GM21447 (cell line): ENCODE measurements around the gene C16orf95.

Source experiments
- ATAC-seq: cut with Tn5 transposase; IDR thresholded peaks from one replicate; pipeline ENCODE4 v1.9.1; 2021; ENCODE audit not compliant: unreplicated experiment

The C16orf95 gene

GRCh38 chr16:87295661-87296531 is 21.3 kb downstream of the C16orf95 start:
- no peak for ATAC-seq

DNA sequence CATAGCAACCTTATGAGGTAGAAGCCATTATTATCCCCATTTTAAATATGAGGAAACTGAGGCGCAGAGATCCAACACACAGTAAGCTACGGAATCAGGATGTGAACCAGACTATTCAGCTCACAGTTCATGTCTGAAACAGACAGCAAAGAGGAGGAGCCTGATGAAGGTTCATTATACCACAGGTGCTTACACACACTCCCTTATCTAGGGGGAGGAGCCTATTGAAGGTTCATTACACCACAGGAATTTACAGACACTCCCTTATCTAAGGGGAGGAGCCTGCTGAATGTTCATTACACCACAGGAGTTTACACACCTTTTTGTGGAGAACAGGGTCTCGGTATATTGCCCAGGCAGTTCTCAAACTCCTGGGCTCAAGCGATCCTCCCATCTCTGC is 21.9 kb downstream of the C16orf95 start:
- ATAC-seq, result no peak

DNA sequence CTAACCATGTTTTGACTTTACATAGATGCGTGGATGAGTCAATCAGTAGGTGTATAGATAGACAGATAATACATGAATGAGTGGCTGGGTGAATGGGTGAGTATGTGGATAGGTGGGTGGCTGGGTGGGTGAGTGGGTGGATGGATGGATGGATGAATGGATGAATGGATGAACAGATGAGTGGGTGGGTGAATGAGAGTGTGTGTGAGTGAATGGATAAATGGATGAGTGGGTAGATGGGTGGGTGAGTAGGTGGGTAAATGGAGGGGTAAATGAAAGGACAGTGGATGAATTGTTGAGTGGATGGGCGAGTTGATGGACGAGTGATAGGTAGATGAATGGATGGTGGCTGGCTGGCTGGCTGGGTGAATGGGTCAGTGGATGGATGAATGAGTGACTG is 23.2 kb downstream of the C16orf95 start:
- no peak for ATAC-seq

DNA sequence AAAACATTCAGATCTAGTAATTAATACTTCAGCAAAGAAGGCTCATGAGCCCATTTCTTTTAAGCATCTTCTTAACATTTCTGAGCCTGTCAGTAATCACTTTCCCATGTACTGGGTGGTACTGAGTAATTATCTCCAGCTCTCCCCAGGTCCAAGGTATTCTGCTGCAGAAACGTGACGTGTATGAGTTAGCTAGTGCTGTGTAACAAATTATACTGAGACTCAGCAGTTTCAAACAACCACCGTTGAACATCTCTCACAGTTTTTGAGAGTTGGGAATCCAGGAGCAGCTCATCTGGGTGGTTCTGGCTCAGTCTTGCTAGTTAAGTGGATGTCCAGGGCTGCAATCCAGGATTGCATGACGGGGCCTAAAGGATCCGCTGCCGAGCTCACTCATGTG is 25.2 kb downstream of the C16orf95 start:
- ATAC-seq, result no peak

DNA sequence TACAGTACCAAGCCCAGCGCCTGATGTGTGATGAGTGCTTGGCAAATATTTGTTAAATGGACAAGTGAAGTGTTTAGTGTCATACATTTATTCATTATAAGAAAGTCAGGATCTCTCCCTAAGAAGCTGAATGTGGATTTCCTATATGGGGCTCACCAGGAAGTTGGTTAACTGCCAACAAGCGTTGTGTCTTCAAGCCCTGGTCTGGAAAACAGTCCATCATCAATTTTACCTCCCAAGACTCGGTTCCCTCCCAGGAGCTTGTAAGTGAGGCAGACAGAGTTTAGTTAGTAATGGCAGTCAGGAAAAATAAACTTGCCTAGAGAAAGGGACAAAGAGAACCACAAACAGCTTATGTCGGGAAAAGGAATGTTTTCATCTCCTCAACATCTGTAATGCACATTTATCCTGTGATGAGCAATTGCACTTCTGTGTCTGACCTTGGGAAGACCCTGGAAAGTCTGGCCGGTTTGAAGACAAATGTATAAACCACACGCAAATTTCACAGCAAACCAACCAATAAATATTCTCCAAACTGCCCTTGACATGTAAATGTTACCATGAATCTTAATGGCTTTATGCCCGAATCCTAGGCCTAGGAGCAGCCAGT is 28.3 kb downstream of the C16orf95 start:
- no peak for ATAC-seq

DNA sequence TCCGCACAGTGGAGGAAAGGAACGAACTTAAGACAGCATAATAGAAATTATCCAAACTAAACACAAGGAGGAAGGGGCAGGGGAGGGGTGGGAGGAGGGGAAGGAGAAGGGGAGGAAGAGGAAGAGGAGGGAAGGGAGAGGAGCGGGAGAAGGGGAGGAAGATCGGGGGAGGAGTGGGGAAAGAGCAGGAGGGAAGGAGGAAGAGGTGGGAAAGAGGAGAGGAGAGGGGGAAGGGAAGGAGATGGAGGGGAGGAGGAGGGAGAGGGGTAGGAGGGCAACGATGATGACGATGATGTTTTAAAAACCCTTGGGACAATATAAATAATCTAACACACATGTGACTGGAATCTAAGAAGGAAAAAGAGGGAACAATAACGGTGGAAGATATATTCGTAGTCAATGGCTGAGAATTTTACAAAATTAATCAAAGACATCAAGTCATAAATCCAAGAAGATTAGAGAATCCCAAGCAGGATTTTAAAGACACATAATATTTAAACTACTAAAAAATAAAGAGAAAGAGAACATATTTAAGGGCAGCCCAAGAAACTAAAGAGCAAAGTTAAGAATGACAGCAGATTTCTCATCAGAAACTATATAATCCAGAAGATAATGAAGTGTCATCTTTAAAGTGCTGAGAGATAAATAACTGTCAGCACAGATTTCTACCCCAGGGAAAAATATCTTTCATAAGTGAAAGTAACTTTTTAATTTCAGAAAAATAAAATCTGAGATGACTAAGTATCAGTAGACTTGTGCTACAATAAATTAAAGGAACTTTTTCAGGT is 30.2 kb downstream of the C16orf95 start:
- no peak for ATAC-seq

GRCh38 chr16:87284183-87284582 is 33.0 kb downstream of the C16orf95 start:
- ATAC-seq, result no peak

DNA sequence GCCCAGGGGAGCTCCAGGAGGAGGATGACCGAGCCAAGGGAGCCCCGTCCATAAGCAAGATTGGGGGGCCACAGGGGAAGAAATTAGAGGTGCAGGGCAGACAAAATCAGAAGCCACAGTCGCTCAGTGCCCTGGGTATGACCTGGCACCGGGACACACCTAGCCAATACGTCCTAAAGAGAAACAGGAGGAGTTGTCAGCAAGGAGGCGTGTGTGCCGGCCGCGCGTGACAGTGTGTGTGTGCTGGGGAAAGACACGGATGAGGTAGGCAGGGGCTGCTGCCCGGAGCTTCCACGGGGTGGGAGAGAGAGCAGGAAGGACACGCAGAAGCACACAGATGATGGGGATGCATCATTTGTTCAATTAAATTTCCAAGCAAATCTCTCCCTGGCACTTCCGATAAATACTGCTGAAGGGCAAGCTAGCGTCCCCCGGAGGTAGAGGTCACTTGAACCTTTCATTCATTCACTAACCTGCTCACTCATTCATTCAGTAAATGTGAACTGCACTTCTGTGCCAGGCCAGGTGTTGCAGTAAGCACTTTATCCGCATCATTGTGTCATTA is 38.0 kb downstream of the C16orf95 start:
- no peak for ATAC-seq

GRCh38 chr16:87278191-87279093 is 38.8 kb downstream of the C16orf95 start:
- ATAC-seq, result no peak

DNA sequence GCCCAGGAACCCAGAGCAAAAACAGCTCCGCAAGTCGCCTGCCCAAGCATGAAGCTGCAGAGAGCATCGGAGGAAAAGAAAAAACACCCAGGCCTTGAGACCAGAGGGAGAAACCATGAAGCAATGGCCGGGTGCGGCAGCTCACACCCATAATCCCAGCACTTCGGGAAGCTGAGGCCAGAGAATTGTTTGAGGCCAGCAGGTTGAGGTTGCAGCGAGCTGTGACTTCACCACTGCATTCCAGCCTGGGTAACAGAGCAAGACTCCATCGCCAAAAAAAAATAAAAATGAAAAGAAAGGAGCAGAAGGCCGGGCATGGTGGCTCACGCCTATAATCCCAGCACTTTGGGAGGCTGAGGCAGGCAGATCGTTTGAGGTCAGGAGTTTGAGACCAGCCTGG is 40.3 kb downstream of the C16orf95 start:
- no peak for ATAC-seq

DNA sequence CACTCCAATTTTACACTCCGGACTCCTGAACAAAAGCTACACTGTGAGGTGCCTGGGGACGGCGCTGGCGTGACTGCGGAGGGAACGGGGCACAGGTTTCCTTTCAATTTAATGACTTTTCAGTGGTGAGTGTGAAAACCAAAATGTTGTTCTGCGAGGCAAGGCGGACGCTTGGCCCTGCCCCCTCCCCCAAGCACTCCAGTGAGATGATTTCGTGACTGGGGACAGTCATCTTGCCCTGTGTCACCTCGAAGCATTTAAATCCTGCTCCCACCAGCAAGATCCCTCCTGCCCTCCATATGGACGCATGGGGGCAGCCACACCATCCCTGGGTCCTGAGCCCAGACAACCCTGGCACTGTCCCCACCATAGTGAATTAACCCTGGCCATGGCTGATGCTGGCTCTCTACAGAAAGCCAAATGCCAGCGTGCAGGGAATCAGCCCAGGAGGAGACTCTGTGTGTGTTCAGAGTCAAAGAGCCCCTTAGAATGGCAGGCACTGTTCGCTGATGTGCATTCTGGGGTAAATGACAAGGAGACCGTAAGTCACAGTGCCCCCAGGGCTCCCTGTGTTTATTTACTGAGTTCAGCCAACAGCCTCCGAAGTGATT is 41.0 kb downstream of the C16orf95 start:
- ATAC-seq, result no peak

DNA sequence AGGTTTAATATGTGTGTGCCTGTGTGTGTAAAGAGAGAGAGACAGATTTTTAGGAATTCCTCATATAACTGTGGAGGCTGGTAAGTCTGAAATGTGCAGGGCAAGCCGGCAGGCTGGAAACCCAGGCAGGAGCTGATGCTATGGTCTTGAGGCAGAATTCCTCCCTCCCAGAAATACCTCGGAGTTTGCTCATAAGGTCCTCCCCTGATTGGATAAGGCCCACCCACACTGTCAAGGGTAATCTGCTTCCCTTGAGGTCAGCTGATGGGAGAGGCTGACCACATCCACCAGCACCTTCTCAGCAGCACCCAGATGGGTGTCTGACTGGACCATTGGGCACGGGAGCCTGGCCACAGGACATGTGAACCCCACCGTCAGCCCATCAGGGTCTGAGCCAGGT is 42.4 kb downstream of the C16orf95 start:
- ATAC-seq, result no peak

- no peak for ATAC-seq
These were observed 43.6 kb downstream of the C16orf95 start for GRCh38 chr16:87273471-87274030.

GRCh38 chr16:87271256-87271655 is 45.9 kb downstream of the C16orf95 start:
- ATAC-seq, result no peak

DNA sequence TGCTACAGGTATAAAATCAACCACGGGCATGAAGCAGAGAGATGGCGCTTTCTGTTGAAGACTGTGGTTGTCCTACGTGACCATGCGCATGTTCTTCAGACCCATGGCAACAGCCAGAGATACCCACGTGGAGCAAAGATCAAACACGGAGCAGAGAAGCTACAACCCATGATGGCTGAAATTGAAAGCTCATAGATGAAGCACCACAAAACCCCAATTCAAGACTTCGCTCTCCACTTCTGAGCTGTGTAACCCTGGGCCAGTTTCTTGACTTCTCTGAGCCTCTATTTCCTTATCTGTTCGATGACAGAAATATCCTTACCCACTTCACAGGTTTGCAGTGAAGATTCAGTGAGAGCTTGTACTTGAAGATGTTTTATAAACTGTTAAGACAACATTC is 49.6 kb downstream of the C16orf95 start:
- no peak for ATAC-seq

- no peak for ATAC-seq
These were observed 50.3 kb downstream of the C16orf95 start for GRCh38 chr16:87266846-87267245.

DNA sequence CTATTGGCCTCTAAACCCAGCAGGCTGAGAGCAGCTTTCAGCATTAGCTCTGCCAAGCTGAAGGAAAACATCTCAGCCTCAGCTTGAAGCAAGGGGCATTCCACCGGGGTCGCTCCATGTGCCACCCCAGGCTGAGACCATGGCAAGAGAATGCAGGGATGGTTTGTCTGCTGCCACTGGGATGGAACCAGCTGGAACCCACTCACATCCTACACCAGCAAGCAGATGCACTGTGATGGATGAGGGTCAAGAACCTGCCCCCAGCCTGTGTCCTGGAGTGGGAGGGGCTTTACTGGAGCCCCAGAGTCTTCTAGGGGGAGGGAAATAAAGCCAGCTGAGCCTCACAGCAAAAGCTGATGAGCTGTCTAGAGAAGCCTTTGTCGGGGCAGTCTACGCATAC is 51.9 kb downstream of the C16orf95 start:
- no peak for ATAC-seq

DNA sequence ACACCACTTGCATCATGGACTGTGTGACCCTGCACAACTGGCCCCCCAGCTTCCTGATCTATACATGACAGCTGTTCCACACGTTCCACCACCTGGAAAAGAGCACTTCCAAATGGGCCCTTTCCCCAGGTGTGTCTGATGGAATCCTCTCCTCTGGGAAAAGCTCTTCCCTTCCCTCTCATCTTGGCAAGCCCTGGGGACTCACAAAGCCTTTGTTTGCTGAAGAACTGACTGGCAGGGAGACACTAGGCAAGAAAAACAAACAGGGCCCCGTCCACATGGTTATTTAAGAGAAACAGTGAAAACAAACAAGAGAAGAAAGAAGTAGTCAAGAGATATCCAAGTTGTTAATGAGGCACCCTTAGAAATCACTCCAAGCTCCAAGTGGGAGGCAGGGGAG is 52.6 kb downstream of the C16orf95 start:
- ATAC-seq, result no peak

DNA sequence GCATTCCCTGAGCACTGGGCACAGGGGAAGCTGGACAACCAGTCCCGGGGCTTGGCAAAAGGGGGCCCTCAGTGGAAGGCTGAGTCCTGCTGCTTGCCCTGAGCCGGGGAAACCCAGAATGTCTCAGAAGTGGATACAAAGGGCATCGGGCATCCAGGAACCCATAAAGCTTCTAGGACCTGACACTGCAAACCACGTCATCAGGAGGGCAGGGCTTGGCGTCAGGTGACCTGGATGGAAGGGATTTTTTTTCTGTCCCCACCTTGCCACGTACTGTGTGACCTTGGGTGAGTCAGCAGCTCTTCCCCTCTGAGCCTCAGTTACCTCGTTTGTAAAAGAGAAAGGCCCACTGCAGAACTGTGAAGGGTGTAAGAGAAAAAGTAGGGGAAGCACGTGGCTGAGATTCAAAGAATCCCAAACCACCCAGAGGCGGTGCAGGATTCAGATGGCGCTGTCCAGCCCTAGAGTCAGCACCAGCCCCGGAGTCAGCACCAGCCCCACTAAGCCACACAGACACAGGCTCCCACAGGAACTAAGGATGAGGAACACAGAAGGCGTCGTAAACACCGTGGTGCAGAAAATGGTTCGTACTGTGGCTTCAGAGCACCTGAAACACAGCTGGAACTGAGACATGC is 53.7 kb downstream of the C16orf95 start:
- ATAC-seq, result no peak
